ENCODE measurements around the gene PPP6R1. TPM values are rescaled to one million over a fixed set of nuclear protein-coding genes. Genes with fewer than 3 reads are reported as not detected.
"Not testable (repeated sequence)": the region's sequence is repeated elsewhere in the genome, so short reads cannot be mapped to it uniquely, and the experiment has no call there.

PPP6R1 gene
- total RNA-seq, 1 donor from 2014 or later = 43.8 TPM

DNA sequence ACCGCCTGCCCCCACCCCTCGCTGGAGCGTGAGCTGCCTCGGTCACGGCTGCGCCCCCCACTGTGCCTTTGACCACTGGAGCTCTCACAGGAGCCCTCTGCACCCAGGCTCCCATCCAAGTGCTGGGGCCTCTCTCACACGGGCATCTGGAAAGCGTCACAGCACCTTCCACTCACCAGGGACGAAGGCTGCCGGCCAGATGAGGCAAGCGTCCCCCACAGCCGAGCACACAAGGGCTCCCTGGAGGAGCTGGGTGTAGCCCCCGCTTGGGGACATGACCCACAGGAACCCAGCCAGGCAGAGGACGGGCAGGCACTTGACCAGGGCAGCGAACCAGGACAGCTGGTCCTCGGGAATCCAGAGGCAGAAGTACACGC lies 30.8 kb downstream of the PPP6R1 start:
- TF ChIP-seq, protein P1, sequence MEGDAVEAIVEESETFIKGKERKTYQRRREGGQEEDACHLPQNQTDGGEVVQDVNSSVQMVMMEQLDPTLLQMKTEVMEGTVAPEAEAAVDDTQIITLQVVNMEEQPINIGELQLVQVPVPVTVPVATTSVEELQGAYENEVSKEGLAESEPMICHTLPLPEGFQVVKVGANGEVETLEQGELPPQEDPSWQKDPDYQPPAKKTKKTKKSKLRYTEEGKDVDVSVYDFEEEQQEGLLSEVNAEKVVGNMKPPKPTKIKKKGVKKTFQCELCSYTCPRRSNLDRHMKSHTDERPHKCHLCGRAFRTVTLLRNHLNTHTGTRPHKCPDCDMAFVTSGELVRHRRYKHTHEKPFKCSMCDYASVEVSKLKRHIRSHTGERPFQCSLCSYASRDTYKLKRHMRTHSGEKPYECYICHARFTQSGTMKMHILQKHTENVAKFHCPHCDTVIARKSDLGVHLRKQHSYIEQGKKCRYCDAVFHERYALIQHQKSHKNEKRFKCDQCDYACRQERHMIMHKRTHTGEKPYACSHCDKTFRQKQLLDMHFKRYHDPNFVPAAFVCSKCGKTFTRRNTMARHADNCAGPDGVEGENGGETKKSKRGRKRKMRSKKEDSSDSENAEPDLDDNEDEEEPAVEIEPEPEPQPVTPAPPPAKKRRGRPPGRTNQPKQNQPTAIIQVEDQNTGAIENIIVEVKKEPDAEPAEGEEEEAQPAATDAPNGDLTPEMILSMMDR (conservative IDR thresholded peaks at IDR 0.05; ENCODE audit: low read depth, low read length) = no peak
- no peak overlapping the region for H3K4me3 ChIP-seq (ENCODE audit: low read depth, low read length)
- no peak for DNase-seq (ENCODE audit: low read depth)

DNA sequence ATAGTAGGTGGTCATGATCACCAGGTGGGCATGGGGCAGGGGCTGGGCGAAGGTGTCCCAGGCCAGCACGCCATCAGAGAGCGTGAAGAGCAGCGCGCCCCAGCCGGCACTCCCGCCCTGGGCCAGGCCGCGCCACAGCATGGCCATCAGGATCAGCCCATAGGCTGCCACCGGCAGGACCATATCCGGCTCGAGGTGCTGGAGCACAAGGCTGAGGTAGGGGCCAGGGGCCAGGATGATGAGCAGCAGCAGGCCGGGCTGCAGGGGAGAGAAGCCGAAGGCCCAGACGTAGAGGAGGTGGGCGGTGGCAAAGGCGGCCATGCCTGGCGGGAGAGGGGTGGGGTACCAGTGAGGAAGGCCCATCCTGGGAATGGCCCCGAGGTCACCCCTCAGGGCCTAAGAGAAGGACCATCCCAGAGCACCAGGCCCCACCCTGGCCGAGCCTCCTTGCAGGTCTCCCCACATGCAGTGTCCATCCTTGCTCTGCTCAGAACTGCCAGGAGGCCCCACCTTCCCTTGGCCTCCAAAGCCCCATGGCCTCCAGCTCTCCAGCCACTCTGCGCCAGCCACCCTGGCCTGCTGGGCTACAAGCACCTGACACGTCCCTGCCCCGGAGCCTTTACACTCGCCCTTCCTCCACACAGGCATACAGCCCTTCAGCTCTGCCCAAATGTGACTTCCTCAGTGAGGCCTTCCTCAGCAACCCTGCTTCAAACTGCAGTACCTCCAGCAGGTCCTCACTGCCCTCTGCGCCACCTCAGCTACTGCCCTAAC lies 31.4 kb downstream of the PPP6R1 start:
- DNase-seq (ENCODE audit: low read depth) = no peak
- TF ChIP-seq, protein P1 (conservative IDR thresholded peaks at IDR 0.05; ENCODE audit: low read depth, low read length) = no peak
- H3K4me3 ChIP-seq (ENCODE audit: low read depth, low read length) = no peak overlapping the region

DNA sequence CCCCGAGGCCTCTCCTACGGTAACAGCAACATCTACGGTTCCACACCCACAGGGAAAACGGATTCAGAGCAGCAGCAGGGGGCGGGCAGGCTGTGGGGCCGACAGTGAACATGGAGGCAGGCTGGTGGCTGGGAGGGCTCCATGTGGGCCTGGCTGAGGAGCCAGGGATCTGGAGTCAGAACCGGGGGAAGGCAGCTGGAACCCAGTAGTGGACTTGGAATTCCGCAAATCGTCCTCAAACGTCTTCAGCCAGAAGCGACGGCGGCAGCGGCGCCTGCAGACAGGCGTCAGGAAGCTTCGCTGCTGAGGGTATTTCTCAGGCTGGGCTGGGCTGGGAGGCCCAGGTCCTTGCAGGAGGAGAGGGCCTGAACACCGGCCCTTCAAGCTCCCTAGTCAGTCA lies 32.0 kb downstream of the PPP6R1 start:
- no peak overlapping the region for H3K4me3 ChIP-seq (ENCODE audit: low read depth, low read length)
- TF ChIP-seq, protein P1 (conservative IDR thresholded peaks at IDR 0.05; ENCODE audit: low read depth, low read length) = no peak
- DNase-seq (ENCODE audit: low read depth) = no peak

DNA sequence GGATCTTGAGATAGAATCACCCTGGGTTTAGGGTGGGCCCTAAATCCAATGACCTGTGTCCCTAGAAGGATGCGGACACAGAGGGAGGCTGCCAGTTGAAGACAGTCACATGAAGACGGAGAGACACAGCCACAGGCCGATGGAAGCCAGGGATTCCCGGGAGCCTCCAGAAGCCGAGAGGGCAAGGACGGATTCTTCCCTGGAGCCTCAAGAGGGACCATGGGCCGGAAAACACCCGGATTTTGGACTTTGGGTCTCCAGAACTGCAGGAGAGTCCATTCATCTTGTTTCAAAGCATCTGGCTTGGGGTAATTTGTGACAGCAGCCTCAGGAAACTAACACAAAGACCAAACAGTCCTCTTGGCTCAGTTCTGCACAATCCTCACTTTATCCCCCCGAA lies 32.5 kb downstream of the PPP6R1 start:
- no peak for DNase-seq (ENCODE audit: low read depth)
- TF ChIP-seq, protein P1 (conservative IDR thresholded peaks at IDR 0.05; ENCODE audit: low read depth, low read length) = no peak
- H3K4me3 ChIP-seq (ENCODE audit: low read depth, low read length) = no peak overlapping the region

DNA sequence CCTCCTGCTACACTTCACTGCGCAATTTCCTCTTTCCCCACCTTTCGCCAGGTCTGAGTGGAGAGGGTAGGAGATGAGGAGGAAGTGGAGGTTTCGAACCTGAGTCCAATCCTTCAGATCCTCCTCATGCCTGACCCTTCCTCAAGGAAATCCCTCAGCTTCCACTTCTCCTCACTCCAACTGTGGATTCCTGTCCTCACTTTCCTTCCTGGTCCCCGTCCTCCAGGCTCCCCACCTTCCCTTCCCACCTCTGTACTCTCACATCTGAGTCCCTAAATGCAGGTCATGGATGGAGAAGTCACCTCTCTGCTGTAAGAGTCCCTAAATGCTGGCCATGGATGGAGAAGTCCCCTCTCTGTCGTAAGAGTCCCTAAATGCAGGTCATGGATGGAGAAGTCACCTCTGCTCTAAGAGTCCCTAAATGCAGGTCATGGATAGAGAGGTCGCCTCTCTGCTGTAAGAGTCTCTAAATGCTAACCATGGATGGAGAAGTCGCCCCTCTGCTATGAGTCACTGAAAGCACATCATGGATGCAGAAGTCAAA lies 33.3 kb downstream of the PPP6R1 start:
- TF ChIP-seq, protein P1 (conservative IDR thresholded peaks at IDR 0.05; ENCODE audit: low read depth, low read length) = no peak
- no peak for DNase-seq (ENCODE audit: low read depth)
- H3K4me3 ChIP-seq (ENCODE audit: low read depth, low read length) = no peak overlapping the region

DNA sequence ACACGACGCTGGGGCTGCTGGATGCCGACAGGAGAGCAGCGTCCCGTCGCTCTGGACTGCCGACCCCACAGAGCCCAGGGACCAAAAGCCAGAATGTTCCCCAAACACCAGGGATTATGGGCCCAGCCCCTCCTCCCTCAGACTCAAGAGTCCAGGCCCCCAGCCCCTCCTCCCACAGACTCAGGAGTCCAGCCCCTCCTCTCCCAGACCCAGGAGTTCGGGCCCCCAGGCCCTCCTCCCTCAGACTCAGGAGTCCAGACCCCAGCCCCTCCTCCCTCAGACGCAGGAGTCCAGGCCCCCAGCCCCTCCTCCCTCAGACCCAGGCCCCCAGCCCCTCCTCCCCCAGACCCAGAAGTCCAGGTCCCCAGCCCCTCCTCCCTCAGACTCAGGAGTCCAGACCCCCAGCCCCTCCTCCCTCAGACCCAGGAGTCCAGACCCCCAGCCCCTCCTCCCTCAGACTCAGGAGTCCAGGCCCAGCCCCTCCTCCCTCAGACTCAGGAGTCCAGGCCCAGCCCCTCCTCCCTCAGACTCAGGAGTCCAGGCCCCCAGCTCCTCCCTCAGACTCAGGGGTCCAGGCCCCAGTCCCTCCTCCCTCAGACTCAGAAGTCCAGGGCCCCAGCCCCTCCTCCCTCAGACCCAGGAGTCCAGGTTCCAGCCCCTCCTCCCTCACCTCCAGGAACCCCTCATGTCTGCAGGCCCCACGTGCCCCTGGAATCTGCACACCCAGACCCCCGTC lies 34.0 kb downstream of the PPP6R1 start:
- not testable (repeated sequence) for H3K4me3 ChIP-seq (ENCODE audit: low read depth, low read length); DNase-seq (ENCODE audit: low read depth)

DNA sequence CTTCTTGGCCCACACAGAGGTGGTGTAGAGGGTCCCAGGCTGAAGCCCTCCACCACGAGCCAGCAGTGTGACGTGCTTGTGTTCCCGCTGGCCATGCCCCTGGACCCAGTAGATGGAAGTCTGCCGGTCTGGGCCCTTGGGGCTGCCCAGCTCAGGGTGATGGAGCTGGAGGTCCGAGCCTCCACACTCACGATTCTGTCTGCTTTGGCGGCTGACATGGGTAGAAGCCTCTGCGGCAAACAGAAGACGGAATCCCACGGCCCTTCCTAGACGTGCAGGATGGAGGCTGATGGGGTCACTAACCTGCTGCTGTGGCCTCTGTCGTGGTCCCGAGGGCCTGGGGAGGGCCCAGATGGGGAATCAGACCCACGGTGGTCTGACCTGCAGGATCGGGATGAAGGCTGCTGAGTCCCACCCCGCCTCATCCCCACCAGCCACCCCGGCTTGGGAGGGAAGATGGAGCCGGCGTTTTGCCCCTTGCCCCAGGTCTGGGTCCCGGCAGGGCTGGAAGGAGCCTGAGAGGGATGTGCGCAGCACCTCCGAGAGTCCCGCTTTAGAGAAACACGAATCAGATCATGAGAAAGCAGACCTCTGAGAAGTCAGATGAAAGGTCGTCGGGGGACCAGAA lies 34.7 kb downstream of the PPP6R1 start:
- H3K4me3 ChIP-seq (ENCODE audit: low read depth, low read length) = no peak overlapping the region
- DNase-seq (ENCODE audit: low read depth) = no peak
- TF ChIP-seq, protein P1 (conservative IDR thresholded peaks at IDR 0.05; ENCODE audit: low read depth, low read length) = no peak

All from epithelial cell of proximal tubule (primary cell).